ENCODE measurements around the gene TNFRSF13B.

The TNFRSF13B gene

DNA sequence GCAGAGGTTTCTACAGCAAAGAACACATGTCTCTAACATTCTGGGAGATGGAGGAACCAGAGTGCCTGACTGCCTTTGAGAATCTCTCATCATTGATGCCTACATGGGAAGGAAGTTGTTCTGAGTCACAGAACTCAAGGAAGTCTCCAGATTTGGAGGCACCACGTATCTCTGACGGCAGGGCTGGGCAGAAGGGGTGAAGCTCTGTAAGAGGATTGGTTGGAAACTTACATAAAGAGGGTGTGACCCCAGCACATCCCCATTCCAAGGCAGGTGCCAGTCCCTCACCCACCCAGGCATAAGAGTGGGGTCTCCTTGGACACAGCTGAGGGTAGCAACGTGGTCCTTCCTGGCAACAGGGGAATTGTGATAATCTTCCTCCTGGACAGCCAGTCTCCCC, 17.4 kb downstream of the TNFRSF13B start:
- DNase-seq (ENCODE audit: low spot score) = no peak

GRCh38 chr17:16953841-16954240, 18.1 kb downstream of the TNFRSF13B start:
- DNase-seq (ENCODE audit: low spot score) = no peak

DNA sequence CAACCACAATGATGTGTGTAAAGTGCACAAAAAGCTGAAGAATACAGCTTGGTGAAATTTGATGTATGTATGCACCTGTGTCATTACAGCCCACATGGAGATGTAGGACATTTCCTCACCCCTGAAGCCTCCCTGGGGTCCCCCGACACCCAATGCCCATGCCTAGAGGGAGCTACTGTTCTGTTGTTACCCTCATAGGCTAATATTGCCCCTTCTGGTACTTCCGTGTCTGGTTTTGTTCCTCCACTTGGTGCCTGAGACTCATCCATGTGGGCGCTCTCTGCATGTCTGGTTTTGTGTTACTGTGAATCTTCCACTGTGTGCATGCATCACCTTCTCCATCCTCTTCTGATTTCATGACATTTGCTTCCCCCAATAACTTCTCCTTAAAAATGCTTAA, 18.6 kb downstream of the TNFRSF13B start:
- DNase-seq (ENCODE audit: low spot score) = no peak

GRCh38 chr17:16952401-16952800, 19.5 kb downstream of the TNFRSF13B start:
- no peak for DNase-seq (ENCODE audit: low spot score)

DNA sequence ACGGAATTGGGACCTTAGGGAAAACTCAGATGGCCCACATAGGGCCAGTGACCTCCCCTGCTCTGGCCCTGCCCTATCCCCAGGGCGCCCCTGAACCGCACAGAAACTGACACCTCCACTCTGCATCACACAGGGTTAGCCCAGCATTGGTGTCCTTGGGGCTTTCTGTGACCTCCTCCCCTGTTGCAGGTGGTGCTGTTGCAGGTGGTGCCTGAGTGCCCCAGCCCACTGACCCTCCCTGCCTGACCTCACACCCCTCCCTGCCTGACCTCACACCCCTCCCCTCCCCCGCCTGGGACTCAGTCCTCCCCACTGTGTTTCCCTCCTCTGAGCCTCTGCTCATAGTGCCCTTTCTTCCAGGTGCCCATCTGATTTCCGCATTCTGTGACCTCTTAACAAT, 21.4 kb downstream of the TNFRSF13B start:
- DNase-seq (ENCODE audit: low spot score) = no peak

GRCh38 chr17:16948587-16949376, 23.1 kb downstream of the TNFRSF13B start:
- no peak for DNase-seq (ENCODE audit: low spot score)

- peak; percentile 80 for DNase-seq (ENCODE audit: low spot score)
These were observed 24.4 kb downstream of the TNFRSF13B start for GRCh38 chr17:16947470-16947869.

DNA sequence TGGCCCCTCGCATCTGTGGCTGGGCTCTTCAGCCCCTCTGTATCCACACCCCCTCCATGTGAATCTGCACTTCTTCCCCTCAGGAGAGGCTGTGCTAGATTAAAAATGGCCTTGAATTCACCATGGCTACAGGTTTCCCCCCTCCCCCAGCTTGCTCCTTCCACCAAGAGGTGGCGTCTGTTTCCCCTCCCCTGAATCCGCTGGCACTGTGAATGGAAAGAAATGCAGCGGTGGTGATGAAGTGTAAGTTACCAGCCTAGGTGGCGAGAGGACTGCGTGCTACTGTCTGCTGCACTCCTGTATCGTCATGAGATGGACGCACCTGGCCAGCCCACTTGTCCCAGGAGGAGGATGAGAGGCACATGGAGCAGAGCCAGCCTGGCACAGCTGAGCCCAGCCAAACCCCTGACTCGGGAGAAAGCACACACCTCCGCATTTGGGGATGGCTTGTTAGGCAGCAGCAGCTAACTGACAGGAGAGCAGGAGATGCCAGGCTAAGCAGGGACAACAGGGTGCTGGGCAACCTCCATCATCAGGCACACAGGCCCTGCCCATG, 26.2 kb downstream of the TNFRSF13B start:
- no peak for DNase-seq (ENCODE audit: low spot score)

- no peak for DNase-seq (ENCODE audit: low spot score)
These were observed 26.8 kb downstream of the TNFRSF13B start for GRCh38 chr17:16945136-16945482.

- no peak for DNase-seq (ENCODE audit: low spot score)
These were observed 27.4 kb downstream of the TNFRSF13B start for GRCh38 chr17:16944334-16945135.

DNA sequence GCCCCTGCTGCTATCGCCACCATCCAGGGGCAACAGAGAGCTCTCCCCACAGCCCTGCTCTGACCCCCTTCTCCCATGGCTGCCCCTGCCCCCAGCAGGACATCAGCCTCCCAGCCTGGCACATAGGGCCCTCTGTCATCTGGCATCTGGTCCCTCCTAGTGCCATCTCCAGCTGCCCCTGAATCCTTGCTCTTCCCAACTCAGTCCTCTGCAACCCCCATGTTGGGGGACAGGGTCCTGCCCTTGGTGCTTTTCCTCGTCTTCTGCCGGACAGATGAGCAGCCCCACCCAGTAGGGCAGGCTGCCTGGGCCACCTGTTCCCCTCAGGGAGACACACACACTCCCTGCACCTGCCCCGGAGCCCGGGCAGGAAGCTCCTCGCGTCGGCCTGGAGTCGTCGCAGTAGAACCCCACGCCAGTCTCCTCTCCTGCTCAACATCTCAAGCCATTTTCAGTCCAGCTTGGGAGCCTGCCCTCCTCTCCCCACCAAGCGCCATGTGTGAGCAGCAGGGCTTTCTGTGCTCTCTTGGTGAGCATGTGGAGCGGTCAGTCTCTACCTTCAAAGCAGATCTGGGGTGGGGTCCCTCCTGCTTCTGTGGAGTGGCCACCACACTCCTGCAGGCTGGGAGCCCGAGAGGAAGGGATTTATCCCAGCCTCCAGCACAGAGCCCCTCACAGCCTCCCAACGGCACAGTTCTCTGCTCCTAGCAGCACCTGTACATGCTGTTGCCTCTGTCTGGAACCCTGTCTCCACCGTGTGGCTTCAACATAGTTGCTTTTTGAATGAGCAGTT, 28.2 kb downstream of the TNFRSF13B start:
- no peak for DNase-seq (ENCODE audit: low spot score)

DNA sequence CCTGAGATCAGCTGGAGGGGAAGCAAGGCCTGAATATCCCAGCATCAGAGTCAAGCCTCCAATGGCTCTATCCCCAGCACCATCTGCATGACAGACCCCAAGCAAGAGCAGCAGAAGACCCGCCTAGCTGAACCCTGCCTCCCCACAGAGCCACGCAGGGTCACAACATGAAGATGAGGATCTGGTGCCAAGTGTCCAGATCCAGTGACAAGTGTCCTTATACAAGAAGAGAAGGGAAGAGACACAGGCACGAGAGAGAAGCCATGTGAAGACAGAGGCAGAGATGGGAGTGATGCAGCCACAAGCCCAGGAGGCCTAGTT, 28.9 kb downstream of the TNFRSF13B start:
- DNase-seq (ENCODE audit: low spot score) = no peak

GRCh38 chr17:16942141-16943031, 29.5 kb downstream of the TNFRSF13B start:
- DNase-seq (ENCODE audit: low spot score) = no peak

GRCh38 chr17:16941072-16942036, 30.6 kb downstream of the TNFRSF13B start:
- no peak for DNase-seq (ENCODE audit: low spot score)

- no peak for DNase-seq (ENCODE audit: low spot score)
These were observed 31.6 kb downstream of the TNFRSF13B start for GRCh38 chr17:16940116-16940881.

DNA sequence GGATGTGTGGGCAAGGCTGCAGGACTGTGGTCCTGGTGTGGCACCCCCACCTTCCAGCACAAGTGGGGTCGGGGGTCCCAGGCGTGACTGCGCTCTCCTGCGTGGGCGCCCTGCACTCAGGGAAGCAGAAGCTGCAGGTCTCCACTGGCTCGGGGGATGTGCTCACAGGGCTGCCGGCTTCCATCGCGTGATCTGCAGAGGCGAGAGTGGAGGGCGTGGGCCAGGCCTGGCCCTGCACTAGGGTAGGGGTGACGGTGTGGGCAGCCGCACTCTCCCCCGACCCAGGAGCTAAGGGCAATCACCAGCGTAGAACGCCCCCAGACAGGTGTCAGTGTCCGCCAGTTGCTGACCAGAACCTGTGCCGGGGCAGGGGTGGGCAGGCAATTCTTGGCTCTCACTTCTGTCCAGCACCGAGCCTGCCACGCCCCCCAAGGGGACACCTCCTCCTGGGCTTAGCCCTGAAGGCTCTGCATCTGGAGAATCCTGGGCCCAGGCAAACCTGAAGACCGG, 32.3 kb downstream of the TNFRSF13B start:
- no peak for DNase-seq (ENCODE audit: low spot score)

DNA sequence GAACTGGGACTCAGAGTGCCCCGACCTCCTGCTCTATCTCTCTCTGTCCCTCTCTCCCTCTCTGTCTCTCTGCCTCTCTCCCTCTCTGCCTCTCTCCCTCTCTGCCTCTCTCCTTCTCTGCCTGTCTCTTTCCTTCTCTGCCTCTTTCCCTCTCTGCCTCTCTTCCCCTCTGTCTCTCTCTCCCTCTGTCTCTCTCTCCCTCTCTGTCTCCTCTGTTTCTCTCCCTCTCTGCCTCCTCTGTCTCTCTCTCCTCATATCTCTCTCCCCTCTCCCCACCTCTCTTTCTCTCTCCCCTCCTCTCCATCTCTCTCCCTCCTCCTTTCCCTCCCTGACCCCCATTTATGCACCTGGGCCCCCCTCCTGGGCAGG, 32.7 kb downstream of the TNFRSF13B start:
- DNase-seq (ENCODE audit: low spot score) = no peak

GRCh38 chr17:16938496-16939207, 33.3 kb downstream of the TNFRSF13B start:
- no peak for DNase-seq (ENCODE audit: low spot score)

- no peak for DNase-seq (ENCODE audit: low spot score)
These were observed 33.9 kb downstream of the TNFRSF13B start for GRCh38 chr17:16938031-16938430.

Data from putamen (tissue), 1 donor.